HL-60 (cell line): Measurements from ENCODE around the gene TRIM47.
"Not testable (repeated sequence)": the region's sequence is repeated elsewhere in the genome, so short reads cannot be mapped to it uniquely, and the experiment has no call there.

Experiments
- DNase-seq, 2 experiments: peaks; one replicate each; pipeline ENCODE4 v3.0.0-alpha.2; 2010 to 2020; ENCODE audit warnings: low read depth in 1 of 2, low spot score in 1 of 2
- H3K27ac ChIP-seq: fragments of 250-450 bp; sonication (Bioruptor Pico); replicated peaks from 2 replicates; pipeline ENCODE4 v1.5.1; 2020; ENCODE audit warnings: mild to moderate bottlenecking, moderate library complexity
- H3K27me3 ChIP-seq: fragments of 250-450 bp; sonication (Bioruptor Pico); 2 replicates; pipeline ENCODE4 v1.5.1; 2021; ENCODE audit warnings: mild to moderate bottlenecking, moderate library complexity; ENCODE audit not compliant: insufficient read depth, poor library complexity, severe bottlenecking
- H3K4me3 ChIP-seq: replicated peaks from 2 replicates; pipeline ENCODE4 v1.5.1; 2011; ENCODE audit warnings: mild to moderate bottlenecking, control low read depth, low read length; ENCODE audit not compliant: insufficient read depth
- GABPA ChIP-seq: IDR thresholded peaks from 2 replicates; pipeline ENCODE4 v1.6.1; 2012; ENCODE audit warnings: low read depth
- POLR2AphosphoS5 ChIP-seq: IDR thresholded peaks from 2 replicates; pipeline ENCODE4 v1.6.1; 2012; ENCODE audit warnings: low read depth
- SPI1 ChIP-seq: IDR thresholded peaks from 2 replicates; pipeline ENCODE4 v1.6.1; 2012; ENCODE audit warnings: low read depth, mild to moderate bottlenecking, borderline replicate concordance
- TF ChIP-seq, protein P1 (sequence below): IDR thresholded peaks from 2 replicates; pipeline ENCODE4 v1.6.1; 2012; ENCODE audit warnings: low read depth; ENCODE audit not compliant: insufficient replicate concordance
- TF ChIP-seq, protein P2 (sequence below): IDR thresholded peaks from one replicate; pipeline ENCODE4 v1.5.1; 2011; ENCODE audit warnings: low read length, control low read depth, inconsistent platforms; ENCODE audit not compliant: insufficient read depth

TRIM47 gene

DNA sequence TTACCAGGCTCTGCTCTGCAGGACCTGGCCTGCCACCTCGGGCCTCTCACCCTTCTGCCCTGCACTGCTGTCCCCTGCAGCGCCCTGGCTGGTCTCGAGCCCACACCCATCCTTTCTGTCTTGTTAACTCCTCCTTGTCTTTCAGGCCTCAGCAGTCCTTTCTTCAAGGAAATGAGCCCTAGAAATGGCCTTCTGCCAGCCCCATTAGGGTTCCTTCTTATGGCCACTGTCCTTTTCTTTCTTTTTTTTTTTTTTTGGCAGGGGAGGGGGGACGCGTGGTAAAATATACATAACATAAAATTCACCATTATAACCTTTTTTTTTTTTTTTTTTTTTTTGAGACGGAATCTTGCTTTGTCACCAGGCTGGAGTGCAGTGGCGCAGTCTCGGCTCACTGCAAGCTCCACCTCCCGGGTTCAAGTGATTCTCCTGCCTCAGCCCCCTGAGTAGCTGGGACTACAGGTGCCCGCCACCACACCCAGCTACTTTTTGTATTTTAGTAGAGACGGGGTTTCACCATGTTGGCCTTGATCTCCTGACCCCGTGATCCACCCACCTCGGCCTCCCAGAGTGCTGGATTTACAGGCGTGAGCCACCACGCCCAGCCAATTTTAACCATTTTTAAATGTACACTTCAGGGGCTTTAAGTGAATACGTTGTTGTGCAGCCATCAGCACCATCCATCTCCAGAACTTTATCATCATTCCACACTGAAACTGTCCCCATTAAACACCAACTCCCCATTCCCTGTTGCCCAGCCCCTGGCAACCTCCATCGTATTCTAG is 12.8 kb downstream of the TRIM47 start:
- not testable (repeated sequence) for DNase-seq, H3K27ac ChIP-seq, H3K4me3 ChIP-seq, H3K27me3 ChIP-seq

DNA sequence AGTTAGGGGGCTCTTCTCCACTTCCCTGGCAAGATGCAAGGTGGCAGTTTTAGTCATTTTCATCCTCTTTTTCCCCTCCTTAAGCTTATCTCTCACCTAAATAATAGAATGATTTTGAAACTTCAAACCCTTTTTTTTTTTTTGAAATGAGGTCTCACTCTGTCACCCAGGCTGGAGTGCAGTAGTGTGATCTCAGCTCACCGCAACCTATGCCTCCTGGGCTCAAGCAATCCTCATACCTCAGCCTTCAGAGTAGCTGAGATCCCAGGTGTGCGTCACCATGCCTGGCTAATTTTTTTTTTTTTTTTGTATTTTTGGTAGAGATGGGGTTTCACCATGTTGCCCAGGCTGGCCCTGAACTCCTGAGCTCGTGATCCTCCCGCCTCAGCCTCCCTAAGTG is 13.5 kb downstream of the TRIM47 start:
- peak overlapping the region; percentile 73 for H3K27ac ChIP-seq
- DNase-seq, H3K4me3 ChIP-seq, H3K27me3 ChIP-seq: not testable (repeated sequence)

DNA sequence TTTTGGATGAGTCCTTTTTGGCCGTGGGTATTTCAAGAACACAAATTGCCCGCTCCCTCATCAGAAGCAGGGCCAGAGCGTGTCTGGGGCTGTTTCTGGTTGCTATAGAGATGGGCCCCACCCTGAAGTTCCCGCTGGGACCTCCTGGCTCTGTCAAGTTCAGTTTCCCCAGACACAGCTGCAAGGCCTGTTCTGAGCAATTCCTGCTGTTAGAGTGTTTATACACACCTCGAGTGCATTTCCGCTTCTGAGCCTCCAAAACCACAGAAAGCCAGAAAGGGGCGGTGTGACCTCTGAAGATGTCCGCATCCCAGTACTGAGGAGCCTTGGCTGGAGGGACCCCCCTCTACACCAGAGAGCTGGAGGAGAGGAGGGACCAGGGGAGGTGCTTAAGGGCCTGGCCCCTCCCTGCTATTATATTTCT is 13.9 kb downstream of the TRIM47 start:
- TF ChIP-seq POLR2AphosphoS5 (no peak), SPI1 (peak; percentile 57; the same call in 1 of the 2 replicates)
- DNase-seq, result peak in 1 of 2 experiments; percentile 84
- Histone ChIP-seq H3K27ac (peak overlapping the region; percentile 73), H3K4me3 (no peak overlapping the region), H3K27me3 (no peaks in the 10 kb centered on the region)

DNA sequence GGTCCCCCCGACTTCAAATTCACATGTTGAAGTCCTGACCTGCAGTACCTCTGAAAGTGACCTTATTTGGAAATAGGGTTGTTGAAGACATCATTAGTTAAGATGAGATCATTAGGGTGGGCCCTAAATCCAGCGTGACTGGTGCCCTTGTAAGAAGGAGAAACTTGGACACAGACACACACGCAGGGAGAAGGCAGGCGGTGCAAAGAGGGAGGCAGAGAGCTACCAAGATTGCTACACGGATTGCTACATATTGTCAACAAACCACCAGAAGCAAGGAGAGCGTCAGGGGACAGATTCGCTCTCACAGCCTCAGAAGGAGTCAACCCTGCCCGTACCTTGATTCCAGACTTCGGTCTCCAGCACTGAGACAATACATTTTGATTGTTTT is 16.5 kb downstream of the TRIM47 start:
- peak in 1 of 2 experiments; percentile 70 for DNase-seq
- TF ChIP-seq GABPA, result no peak
- TF ChIP-seq, protein P1, sequence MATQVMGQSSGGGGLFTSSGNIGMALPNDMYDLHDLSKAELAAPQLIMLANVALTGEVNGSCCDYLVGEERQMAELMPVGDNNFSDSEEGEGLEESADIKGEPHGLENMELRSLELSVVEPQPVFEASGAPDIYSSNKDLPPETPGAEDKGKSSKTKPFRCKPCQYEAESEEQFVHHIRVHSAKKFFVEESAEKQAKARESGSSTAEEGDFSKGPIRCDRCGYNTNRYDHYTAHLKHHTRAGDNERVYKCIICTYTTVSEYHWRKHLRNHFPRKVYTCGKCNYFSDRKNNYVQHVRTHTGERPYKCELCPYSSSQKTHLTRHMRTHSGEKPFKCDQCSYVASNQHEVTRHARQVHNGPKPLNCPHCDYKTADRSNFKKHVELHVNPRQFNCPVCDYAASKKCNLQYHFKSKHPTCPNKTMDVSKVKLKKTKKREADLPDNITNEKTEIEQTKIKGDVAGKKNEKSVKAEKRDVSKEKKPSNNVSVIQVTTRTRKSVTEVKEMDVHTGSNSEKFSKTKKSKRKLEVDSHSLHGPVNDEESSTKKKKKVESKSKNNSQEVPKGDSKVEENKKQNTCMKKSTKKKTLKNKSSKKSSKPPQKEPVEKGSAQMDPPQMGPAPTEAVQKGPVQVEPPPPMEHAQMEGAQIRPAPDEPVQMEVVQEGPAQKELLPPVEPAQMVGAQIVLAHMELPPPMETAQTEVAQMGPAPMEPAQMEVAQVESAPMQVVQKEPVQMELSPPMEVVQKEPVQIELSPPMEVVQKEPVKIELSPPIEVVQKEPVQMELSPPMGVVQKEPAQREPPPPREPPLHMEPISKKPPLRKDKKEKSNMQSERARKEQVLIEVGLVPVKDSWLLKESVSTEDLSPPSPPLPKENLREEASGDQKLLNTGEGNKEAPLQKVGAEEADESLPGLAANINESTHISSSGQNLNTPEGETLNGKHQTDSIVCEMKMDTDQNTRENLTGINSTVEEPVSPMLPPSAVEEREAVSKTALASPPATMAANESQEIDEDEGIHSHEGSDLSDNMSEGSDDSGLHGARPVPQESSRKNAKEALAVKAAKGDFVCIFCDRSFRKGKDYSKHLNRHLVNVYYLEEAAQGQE, result no peak
- TF ChIP-seq SPI1, result no peak
- no peak for TF ChIP-seq POLR2AphosphoS5
- TF ChIP-seq, protein P2, sequence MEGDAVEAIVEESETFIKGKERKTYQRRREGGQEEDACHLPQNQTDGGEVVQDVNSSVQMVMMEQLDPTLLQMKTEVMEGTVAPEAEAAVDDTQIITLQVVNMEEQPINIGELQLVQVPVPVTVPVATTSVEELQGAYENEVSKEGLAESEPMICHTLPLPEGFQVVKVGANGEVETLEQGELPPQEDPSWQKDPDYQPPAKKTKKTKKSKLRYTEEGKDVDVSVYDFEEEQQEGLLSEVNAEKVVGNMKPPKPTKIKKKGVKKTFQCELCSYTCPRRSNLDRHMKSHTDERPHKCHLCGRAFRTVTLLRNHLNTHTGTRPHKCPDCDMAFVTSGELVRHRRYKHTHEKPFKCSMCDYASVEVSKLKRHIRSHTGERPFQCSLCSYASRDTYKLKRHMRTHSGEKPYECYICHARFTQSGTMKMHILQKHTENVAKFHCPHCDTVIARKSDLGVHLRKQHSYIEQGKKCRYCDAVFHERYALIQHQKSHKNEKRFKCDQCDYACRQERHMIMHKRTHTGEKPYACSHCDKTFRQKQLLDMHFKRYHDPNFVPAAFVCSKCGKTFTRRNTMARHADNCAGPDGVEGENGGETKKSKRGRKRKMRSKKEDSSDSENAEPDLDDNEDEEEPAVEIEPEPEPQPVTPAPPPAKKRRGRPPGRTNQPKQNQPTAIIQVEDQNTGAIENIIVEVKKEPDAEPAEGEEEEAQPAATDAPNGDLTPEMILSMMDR, result no peak
- no peak overlapping the region for H3K4me3 ChIP-seq
- H3K27ac ChIP-seq, result peak overlapping the region; percentile 43
- no peaks in the 10 kb centered on the region for H3K27me3 ChIP-seq

DNA sequence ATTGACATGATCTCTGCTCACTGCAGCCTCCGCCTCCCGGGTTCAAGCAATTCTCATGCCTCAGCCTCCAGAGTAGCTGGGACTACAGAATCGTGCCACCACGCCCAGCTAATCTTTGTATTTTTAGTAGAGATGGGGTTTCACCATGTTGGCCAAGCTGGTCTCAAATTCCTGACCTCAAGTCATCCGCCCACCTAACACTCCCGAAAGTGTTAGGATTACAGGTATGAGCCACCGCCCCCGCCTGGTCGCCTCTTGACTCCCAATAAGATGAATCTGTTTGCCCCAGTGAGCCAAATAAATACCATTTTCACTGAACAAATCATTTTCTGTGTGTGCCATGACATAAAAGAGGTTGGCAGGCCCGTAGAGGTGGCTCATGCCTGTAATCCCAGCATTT is 19.0 kb downstream of the TRIM47 start:
- H3K4me3 ChIP-seq, H3K27me3 ChIP-seq, DNase-seq: not testable (repeated sequence)
- H3K27ac ChIP-seq, result peak overlapping the region; percentile 90

DNA sequence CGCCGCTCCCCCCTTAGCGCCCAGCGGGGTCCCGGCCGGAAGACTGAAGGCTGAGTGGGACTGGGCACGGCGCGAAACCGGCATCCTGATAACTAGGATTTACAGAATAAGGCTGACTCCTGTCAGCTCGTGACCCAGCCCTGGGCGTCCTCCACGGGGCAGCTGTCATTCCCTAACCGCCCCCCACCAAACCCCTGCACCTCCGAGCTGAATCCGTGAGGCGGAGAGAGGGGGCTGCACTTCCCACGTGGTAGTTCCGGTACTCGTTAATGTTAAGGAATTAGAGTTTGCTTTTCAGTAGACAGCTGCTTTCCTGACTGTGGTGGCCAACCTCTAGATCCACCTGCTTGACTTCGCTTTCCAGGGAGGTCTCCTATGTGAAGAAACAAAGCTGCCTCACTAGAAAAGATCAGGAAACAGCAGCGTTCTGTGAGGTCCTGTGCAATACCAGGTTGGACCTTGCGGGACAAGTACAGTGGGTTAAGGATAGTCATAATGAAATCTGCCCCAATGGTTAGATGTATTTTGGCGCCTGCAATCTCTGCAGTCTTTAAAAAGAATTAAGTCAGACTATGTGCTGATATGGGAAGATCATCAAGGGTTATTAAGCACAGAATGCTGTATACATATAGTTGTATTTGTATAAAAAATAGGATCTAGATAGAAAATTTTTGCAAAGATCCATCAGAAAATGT is 22.2 kb downstream of the TRIM47 start:
- TF ChIP-seq, protein P2, result no peak
- TF ChIP-seq POLR2AphosphoS5, result 0 out of 2 replicates have a peak, but pooled peaks have one; percentile 7
- no peaks in the 10 kb centered on the region for H3K27me3 ChIP-seq
- H3K27ac ChIP-seq, result peak overlapping the region; percentile 92
- DNase-seq, result no peak
- H3K4me3 ChIP-seq, result peak overlapping the region; percentile 78
